Mesodermal cell (in vitro differentiated cells): ENCODE results near the gene TRMT44. TPM values are rescaled to one million over a fixed set of nuclear protein-coding genes. Genes with fewer than 3 reads are reported as not detected.

ENCODE experiments used
- H3K27ac ChIP-seq: 2 replicates; pipeline ENCODE4 v1.7.0; 2013; ENCODE audit warnings: mild to moderate bottlenecking, low read depth, low read length, moderate library complexity; ENCODE audit not compliant: severe bottlenecking
- H3K36me3 ChIP-seq: 2 replicates; pipeline ENCODE4 v1.7.1; 2013; ENCODE audit warnings: mild to moderate bottlenecking, low read length, moderate library complexity; ENCODE audit not compliant: control insufficient read depth, insufficient read depth
- H3K4me1 ChIP-seq: one replicate; pipeline ENCODE4 v1.7.1; 2013; ENCODE audit warnings: mild to moderate bottlenecking, low read length; ENCODE audit not compliant: insufficient read depth, control insufficient read depth, poor library complexity, severe bottlenecking
- H3K4me3 ChIP-seq: 2 replicates; pipeline ENCODE4 v1.7.0; 2013; ENCODE audit warnings: low read length, control low read depth, mild to moderate bottlenecking; ENCODE audit not compliant: insufficient read depth, poor library complexity, severe bottlenecking; ENCODE audit errors: extremely low read depth
- H3K9me3 ChIP-seq: 2 replicates; pipeline ENCODE4 v1.7.1; 2013; ENCODE audit warnings: mild to moderate bottlenecking, low read length, moderate library complexity; ENCODE audit not compliant: control insufficient read depth
- WGBS, 2 experiments: methylation state at CpG; one replicate each; pipeline ENCODE4 v1.1.5; 2013; ENCODE audit warnings: missing lambda C conversion rate in 2 of 2; ENCODE audit not compliant: insufficient coverage in 2 of 2; 5-methylcytosine and 5-hydroxymethylcytosine counted together
- polyA plus RNA-seq, 2 experiments: library from polyadenylated mRNA; stranded (reverse); fragments of 50-300 nt; gene quantifications; one replicate each; pipeline ENCODE4 v1.2.3, GENCODE V29; 2013

The TRMT44 gene, protein sequence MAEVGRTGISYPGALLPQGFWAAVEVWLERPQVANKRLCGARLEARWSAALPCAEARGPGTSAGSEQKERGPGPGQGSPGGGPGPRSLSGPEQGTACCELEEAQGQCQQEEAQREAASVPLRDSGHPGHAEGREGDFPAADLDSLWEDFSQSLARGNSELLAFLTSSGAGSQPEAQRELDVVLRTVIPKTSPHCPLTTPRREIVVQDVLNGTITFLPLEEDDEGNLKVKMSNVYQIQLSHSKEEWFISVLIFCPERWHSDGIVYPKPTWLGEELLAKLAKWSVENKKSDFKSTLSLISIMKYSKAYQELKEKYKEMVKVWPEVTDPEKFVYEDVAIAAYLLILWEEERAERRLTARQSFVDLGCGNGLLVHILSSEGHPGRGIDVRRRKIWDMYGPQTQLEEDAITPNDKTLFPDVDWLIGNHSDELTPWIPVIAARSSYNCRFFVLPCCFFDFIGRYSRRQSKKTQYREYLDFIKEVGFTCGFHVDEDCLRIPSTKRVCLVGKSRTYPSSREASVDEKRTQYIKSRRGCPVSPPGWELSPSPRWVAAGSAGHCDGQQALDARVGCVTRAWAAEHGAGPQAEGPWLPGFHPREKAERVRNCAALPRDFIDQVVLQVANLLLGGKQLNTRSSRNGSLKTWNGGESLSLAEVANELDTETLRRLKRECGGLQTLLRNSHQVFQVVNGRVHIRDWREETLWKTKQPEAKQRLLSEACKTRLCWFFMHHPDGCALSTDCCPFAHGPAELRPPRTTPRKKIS
- 9.2 TPM for polyA plus RNA-seq (2013, experiment 1 of 2)
- polyA plus RNA-seq (2013, experiment 2 of 2): 9.7 TPM

DNA sequence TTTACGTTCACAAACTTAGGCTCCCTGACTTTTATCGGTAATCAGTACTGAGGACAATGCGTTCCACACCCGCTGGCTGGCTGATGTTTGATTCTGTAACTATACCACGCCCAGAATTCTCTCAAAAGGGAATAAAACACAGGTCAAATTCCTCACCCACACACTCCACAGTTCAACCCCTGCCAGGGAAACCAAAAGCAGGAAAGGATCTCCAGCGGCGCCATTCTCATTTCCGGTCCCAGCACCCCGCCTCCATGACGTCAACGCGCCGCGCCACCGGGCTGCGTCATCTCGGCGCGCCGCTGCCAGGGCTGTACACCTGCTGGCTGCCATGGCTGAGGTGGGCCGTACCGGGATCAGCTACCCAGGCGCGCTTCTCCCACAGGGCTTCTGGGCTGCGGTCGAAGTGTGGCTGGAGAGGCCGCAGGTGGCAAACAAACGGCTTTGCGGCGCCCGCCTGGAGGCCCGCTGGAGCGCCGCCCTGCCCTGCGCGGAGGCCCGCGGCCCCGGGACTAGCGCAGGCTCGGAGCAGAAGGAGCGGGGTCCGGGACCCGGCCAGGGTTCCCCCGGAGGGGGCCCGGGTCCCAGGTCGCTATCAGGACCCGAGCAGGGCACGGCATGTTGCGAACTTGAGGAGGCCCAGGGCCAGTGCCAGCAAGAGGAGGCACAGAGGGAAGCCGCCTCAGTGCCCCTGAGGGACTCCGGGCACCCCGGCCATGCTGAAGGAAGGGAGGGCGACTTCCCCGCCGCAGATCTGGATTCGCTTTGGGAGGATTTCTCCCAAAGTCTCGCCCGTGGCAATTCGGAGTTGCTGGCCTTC is at the start of gene TRMT44, which contains the start of gene ACOX3:
Gene TRMT44, plus strand, starts transcription at position 286 of the 820 bp plus-strand sequence. Its CDS starts 46 bp downstream, at position 332.
Gene ACOX3, minus strand, starts transcription at position 232 of the 820 bp plus-strand sequence. CDS start 24,202 bp downstream, outside the sequence.
- peak within 1 kb of the TSS; percentile 96 for H3K4me3 ChIP-seq
- peak within 1 kb of the TSS; percentile 96 for H3K27ac ChIP-seq
- WGBS, 2 experiments: 1 to 2% methylated on average over 56 to 58 of the region's 60 CpGs
- H3K9me3 ChIP-seq: no peaks in the 10 kb centered on the region
- H3K36me3 ChIP-seq: no peaks in the 10 kb centered on the region
- H3K4me1 ChIP-seq: peaks cover 16% of the 10 kb centered on the region

- Histone ChIP-seq H3K36me3 (peaks cover 14% of the 10 kb centered on the region), H3K4me1 (peaks cover 25% of the 10 kb centered on the region), H3K4me3 (no peak overlapping the region), H3K27ac (no peak overlapping the region), H3K9me3 (no peaks in the 10 kb centered on the region)
- 92 to 99% methylated on average over 4 to 7 of the region's 7 CpGs for WGBS, 2 experiments
These were observed 49.5 kb upstream of the TRMT44 start for GRCh38 chr4:8391071-8391470.

DNA sequence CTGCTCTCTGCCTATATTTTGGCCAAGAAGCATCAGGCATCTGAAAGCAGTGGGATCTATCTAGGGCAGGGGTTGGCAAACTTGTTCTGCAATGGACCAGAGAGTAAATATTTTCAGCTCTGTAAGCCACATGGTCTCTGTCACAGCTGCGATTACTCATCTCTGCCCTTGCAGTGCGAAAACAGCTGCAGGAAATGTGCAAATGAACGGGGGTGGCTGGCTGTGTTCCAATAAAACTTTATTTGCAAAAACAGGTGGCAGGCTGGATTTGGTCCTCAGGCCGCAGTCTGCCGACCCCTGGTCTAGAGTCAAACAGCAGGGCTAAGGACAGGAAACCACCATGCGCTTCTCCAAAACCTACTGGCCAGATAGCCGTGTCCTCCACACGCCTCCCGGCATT is 48.6 kb upstream of the TRMT44 start:
- Histone ChIP-seq H3K4me1 (peaks cover 25% of the 10 kb centered on the region), H3K4me3 (no peak overlapping the region), H3K36me3 (peaks cover 11% of the 10 kb centered on the region), H3K9me3 (no peaks in the 10 kb centered on the region), H3K27ac (no peak overlapping the region)
- WGBS, 2 experiments: 92 to 95% methylated on average over 8 to 9 of the region's 9 CpGs

DNA sequence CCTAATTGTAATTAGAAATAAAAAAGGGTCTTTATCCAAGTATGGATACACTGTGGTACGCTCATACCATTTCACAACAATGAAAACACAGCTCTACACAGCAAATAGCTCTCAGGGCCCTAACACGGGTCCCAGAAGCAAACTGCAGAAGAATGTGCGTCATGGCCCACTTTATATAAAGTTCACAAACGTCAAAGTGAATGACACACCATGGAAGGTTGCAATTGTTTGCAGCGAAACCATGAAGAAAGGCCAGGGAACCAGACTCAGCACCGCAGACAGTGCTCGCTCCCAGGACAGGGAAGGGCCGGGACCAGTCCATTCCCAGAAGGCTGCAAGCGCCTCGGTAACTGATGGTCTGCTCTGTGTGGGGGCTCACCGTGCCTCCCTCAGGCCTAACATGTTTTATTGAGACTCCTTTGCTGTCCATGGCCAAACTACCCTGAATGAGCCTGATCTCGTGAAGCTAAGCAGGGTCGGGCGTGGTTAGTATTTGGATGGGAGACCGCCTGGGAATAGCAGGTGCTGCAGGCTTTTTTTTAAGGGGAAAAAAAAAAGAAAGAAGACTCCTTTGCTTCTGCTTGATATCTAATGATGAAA is 47.9 kb upstream of the TRMT44 start:
- H3K36me3 ChIP-seq: peaks cover 14% of the 10 kb centered on the region
- no peak overlapping the region for H3K27ac ChIP-seq
- no peak overlapping the region for H3K4me3 ChIP-seq
- 80 to 87% methylated on average over 8 to 10 of the region's 15 CpGs for WGBS, 2 experiments
- H3K9me3 ChIP-seq: no peaks in the 10 kb centered on the region
- peaks cover 25% of the 10 kb centered on the region for H3K4me1 ChIP-seq

DNA sequence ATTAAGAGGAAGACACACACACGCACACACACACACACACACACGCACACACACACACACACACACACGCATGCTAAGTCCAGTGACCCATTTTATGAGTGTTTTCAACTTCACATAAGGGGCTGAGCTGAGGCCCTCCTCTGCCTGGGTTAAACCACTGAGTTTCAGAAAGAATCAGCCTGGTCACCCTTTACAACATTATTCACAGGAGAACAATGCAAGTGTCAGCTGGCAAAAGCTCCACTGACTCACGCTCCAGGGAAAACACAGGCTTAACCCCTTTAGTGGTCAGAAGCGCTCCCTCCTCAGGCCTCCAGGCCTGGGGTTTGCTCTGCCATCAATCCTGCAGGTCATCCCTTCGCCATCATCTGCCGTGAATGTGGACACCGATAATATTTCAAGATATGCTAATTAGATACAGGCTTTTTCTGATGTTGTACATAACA is 47.0 kb upstream of the TRMT44 start:
- 14 to 75% methylated on average over 1 to 5 of the region's 8 CpGs for WGBS, 2 experiments
- Histone ChIP-seq H3K4me3 (no peak overlapping the region), H3K9me3 (no peaks in the 10 kb centered on the region), H3K27ac (peak overlapping the region; percentile 47), H3K4me1 (peaks cover 25% of the 10 kb centered on the region), H3K36me3 (peaks cover 14% of the 10 kb centered on the region)

- peak overlapping the region; percentile 47 for H3K27ac ChIP-seq
- H3K4me1 ChIP-seq: peaks cover 25% of the 10 kb centered on the region
These were observed 46.5 kb upstream of the TRMT44 start for GRCh38 chr4:8394061-8394519.

DNA sequence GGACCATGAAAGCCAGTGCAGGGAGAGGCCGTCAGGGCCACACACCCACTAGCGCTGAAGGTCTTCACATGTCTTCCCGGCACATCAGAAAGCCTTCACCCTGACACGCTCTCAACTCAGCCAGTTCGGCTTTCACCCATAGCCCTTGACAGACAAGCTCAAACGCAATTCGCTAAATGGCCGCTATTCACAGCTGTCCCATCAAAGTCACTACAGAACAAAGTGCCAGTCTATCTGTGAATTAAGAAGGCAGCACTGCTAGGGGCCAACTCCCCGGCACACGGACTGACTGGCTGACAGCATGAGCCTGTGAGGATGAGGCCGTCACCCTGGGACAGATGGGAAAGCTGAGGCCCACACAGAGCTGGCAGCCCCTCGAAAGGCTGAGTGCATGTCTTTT is 45.8 kb upstream of the TRMT44 start:
- H3K36me3 ChIP-seq: peaks cover 7% of the 10 kb centered on the region
- no peaks in the 10 kb centered on the region for H3K9me3 ChIP-seq
- 93 to 95% methylated on average over 11 of the region's 12 CpGs for WGBS, 2 experiments
- no peak overlapping the region for H3K27ac ChIP-seq
- H3K4me3 ChIP-seq: no peak overlapping the region
- peaks cover 25% of the 10 kb centered on the region for H3K4me1 ChIP-seq

More at GRCh38 chr4:8394061-8394519, 46.5 kb upstream of the TRMT44 start:
- Histone ChIP-seq H3K4me3 (no peak overlapping the region), H3K36me3 (peaks cover 12% of the 10 kb centered on the region), H3K9me3 (no peaks in the 10 kb centered on the region)
- WGBS, 2 experiments: 88 to 89% methylated on average over 19 of the region's 19 CpGs

- H3K27ac ChIP-seq: no peak overlapping the region
- peaks cover 7% of the 10 kb centered on the region for H3K36me3 ChIP-seq
- 97 to 98% methylated on average over 11 to 12 of the region's 12 CpGs for WGBS, 2 experiments
- H3K9me3 ChIP-seq: no peaks in the 10 kb centered on the region
- no peak overlapping the region for H3K4me3 ChIP-seq
- H3K4me1 ChIP-seq: peaks cover 25% of the 10 kb centered on the region
These were observed 44.9 kb upstream of the TRMT44 start for GRCh38 chr4:8395504-8396296.

DNA sequence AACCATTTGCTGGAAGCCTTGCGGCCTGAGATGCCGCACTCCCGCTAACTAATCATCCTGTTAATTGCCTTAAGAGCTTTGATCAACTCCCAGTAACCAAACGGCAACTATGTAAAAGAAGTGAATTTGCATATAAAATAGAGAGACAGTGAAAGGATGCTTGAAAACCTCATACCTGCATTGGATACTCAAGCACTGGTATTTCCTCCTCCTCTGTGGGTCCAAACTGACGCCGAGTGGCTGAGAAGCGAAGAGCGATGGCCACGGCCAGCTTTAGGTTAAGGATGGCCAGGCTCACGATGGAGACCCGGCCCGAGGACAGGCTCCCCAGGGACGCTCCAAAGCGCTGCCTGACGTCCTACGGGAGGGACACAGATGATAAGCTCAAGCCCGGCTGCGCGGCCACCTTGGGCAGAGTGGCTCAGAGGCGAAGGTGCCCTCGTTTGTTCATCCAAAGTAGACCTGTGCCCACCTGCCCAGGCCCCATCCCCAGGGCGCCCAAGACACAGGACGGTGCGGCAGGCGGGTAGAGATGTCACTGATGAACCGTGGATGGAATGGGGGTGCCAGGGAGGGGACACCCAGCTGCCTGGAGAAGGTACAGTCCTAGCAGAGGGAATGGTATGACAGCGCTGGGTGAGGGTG is 43.7 kb upstream of the TRMT44 start:
- H3K9me3 ChIP-seq: no peaks in the 10 kb centered on the region
- H3K4me1 ChIP-seq: peaks cover 24% of the 10 kb centered on the region
- WGBS, 2 experiments: 81 to 87% methylated on average over 18 to 23 of the region's 27 CpGs
- H3K27ac ChIP-seq: no peak overlapping the region
- H3K36me3 ChIP-seq: peaks cover 7% of the 10 kb centered on the region
- H3K4me3 ChIP-seq: no peak overlapping the region
